Cardiac muscle cell (in vitro differentiated cells and primary cell): Measurements from ENCODE around the gene IGF2R. TPM values are rescaled to one million over a fixed set of nuclear protein-coding genes. Genes with fewer than 3 reads are reported as not detected.
A peak's percentile ranks its signal among the peaks of the same experiment; 100 is the strongest.

ENCODE experiments used
- DNase-seq, 2 donors: peaks; one replicate each; pipeline versions ENCODE4 v3.0.0 to v3.0.0-alpha.2; 2010 to 2017; ENCODE audit warnings: low read depth in 1 of 2, low spot score in 1 of 2
- H3K27ac ChIP-seq: fragments of 200-600 bp; sonication (generic); 2 replicates; pipeline ENCODE4 v1.5.1; 2016
- H3K27me3 ChIP-seq: fragments of 200-600 bp; sonication (generic); 2 replicates; pipeline ENCODE4 v1.6.0; 2016; ENCODE audit warnings: control low read depth
- H3K36me3 ChIP-seq: fragments of 200-600 bp; sonication (generic); 2 replicates; pipeline ENCODE4 v1.5.1; 2016; ENCODE audit warnings: control low read depth
- H3K4me1 ChIP-seq: fragments of 200-600 bp; sonication (generic); 2 replicates; pipeline ENCODE4 v1.8.1; 2017; ENCODE audit warnings: low read depth, mild to moderate bottlenecking, mixed run types
- H3K4me3 ChIP-seq: fragments of 200-600 bp; sonication (generic); 2 replicates; pipeline ENCODE4 v1.5.1; 2016; ENCODE audit warnings: mild to moderate bottlenecking
- H3K9me3 ChIP-seq: fragments of 200-600 bp; sonication (generic); 2 replicates; pipeline ENCODE4 v1.5.1; 2017; ENCODE audit warnings: low read depth, mild to moderate bottlenecking, control low read depth
- CTCF ChIP-seq: IDR thresholded peaks from 2 replicates; pipeline ENCODE4 v1.5.1; 2012; ENCODE audit warnings: low read depth, mild to moderate bottlenecking, low read length
- polyA plus RNA-seq: library from polyadenylated mRNA; unstranded; fragments of >200 nt; fragmentation: Nextera tagmentation; extraction: Ambion mirVana; gene quantifications from 2 replicates; pipeline ENCODE4 v1.2.1, GENCODE V29; 2016
- total RNA-seq: library from RNA; depleted of rRNA; stranded (reverse); fragments of >200 nt; gene quantifications from 2 replicates; pipeline ENCODE4 v1.2.3, GENCODE V29; 2016

The IGF2R gene
- total and polyA plus RNA-seq, 2 experiments from 2014 or later = 25.8 to 45.4 TPM

GRCh38 chr6:160027076-160027475 is 58.2 kb downstream of the IGF2R start:
- no peak overlapping the region for H3K27ac ChIP-seq
- DNase-seq = no peak
- no peak for TF ChIP-seq CTCF
- no peaks in the 10 kb centered on the region for H3K9me3 ChIP-seq
- H3K4me1 ChIP-seq = peaks cover 10% of the 10 kb centered on the region
- no peaks in the 10 kb centered on the region for H3K27me3 ChIP-seq
- H3K36me3 ChIP-seq = peaks cover 15% of the 10 kb centered on the region
- no peak overlapping the region for H3K4me3 ChIP-seq

- Histone ChIP-seq H3K36me3 (peaks cover 18% of the 10 kb centered on the region), H3K9me3 (no peaks in the 10 kb centered on the region), H3K4me1 (peaks cover 10% of the 10 kb centered on the region), H3K4me3 (no peak overlapping the region), H3K27me3 (no peaks in the 10 kb centered on the region), H3K27ac (peak overlapping the region; percentile 1)
- no peak for TF ChIP-seq CTCF
- no peak for DNase-seq
Measured at GRCh38 chr6:160027931-160028330, 59.0 kb downstream of the IGF2R start.

- Histone ChIP-seq H3K27ac (peak overlapping the region; percentile 1), H3K36me3 (peaks cover 25% of the 10 kb centered on the region)
Measured at GRCh38 chr6:160028487-160029275, 59.8 kb downstream of the IGF2R start.

GRCh38 chr6:160029525-160029924 is 60.6 kb downstream of the IGF2R start:
- TF ChIP-seq CTCF = no peak
- no peak for DNase-seq

More at GRCh38 chr6:160028487-160029275, 59.8 kb downstream of the IGF2R start:
- TF ChIP-seq CTCF = no peak
- Histone ChIP-seq H3K4me1 (peaks cover 10% of the 10 kb centered on the region), H3K27me3 (no peaks in the 10 kb centered on the region), H3K9me3 (no peaks in the 10 kb centered on the region), H3K4me3 (no peak overlapping the region)
- DNase-seq = no peak

GRCh38 chr6:160030103-160030502 is 61.2 kb downstream of the IGF2R start:
- Histone ChIP-seq H3K4me3 (no peak overlapping the region), H3K27me3 (no peaks in the 10 kb centered on the region), H3K9me3 (no peaks in the 10 kb centered on the region), H3K27ac (peak overlapping the region; percentile 85), H3K4me1 (peaks cover 10% of the 10 kb centered on the region), H3K36me3 (peaks cover 38% of the 10 kb centered on the region)
- peak; percentile 87 to 96 for DNase-seq
- peak; percentile 9 for TF ChIP-seq CTCF

More at GRCh38 chr6:160029525-160029924, 60.6 kb downstream of the IGF2R start:
- peak overlapping the region; percentile 85 for H3K27ac ChIP-seq
- peaks cover 34% of the 10 kb centered on the region for H3K36me3 ChIP-seq
- no peaks in the 10 kb centered on the region for H3K9me3 ChIP-seq
- no peak overlapping the region for H3K4me3 ChIP-seq
- no peaks in the 10 kb centered on the region for H3K27me3 ChIP-seq
- H3K4me1 ChIP-seq = peaks cover 10% of the 10 kb centered on the region
